GM12891 (cell line): ENCODE data around the gene TBRG1.
"Not testable (repeated sequence)": the region's sequence is repeated elsewhere in the genome, so short reads cannot be mapped to it uniquely, and the experiment has no call there.

Experiments used
- POLR2A ChIP-seq: IDR thresholded peaks from 2 replicates; pipeline ENCODE4 v1.6.1; 2011; ENCODE audit warnings: low read depth, low read length, control low read depth
- POLR2AphosphoS5 ChIP-seq: IDR thresholded peaks from 2 replicates; pipeline ENCODE4 v1.6.1; 2011; ENCODE audit warnings: low read depth, low read length, control low read depth
- POU2F2 ChIP-seq: IDR thresholded peaks from 2 replicates; pipeline ENCODE4 v1.6.1; 2011; ENCODE audit warnings: low read depth, mild to moderate bottlenecking, control low read depth, low read length, moderate library complexity
- TAF1 ChIP-seq: IDR thresholded peaks from 2 replicates; pipeline ENCODE4 v1.6.1; 2011; ENCODE audit warnings: low read depth, low read length, control low read depth

- TF ChIP-seq POLR2A, POLR2AphosphoS5, TAF1, POU2F2: not testable (repeated sequence)
Observed at GRCh38 chr11:124602723-124603122, 19.9 kb upstream of the TBRG1 start.
